T-cell (primary cell): ENCODE data around the gene THAP6. TPM values are rescaled to one million over a fixed set of nuclear protein-coding genes. Genes with fewer than 3 reads are reported as not detected.
"Not testable (repeated sequence)": the region's sequence is repeated elsewhere in the genome, so short reads cannot be mapped to it uniquely, and the experiment has no call there.

Experiments
- ATAC-seq, 4 experiments: fragments of 200-7000 bp in 3 of 4; fragments of 150-1000 bp in 1 of 4; cut with Tn5 transposase; replicated peaks in 1 of 4; 1 replicate in 3 of 4; 2 replicates in 1 of 4; pipeline ENCODE4 v1.10.0; 2021; ENCODE audit warnings: moderate library complexity in 3 of 4, mild to moderate bottlenecking in 2 of 4, moderate number of reproducible peaks in 1 of 4
- CTCF ChIA-PET, 2 donors: fragments of 300-600 bp; sonication (Branson Sonifier 250); formaldehyde crosslinking; loops; one replicate each; lab custom pipeline; 2022; ENCODE audit warnings: antibody characterized with exemption in 2 of 2; lab: Charles Lee
- POLR2A ChIA-PET, 2 donors: fragments of 300-600 bp; sonication (Branson Sonifier 250); formaldehyde crosslinking; loops; one replicate each; lab custom pipeline; 2022; ENCODE audit warnings: antibody characterized with exemption in 2 of 2; lab: Charles Lee
- DNase-seq, 35 experiments: peaks; one replicate each; pipeline versions ENCODE4 v3.0.0 to v3.0.0-alpha.2; 2013 to 2023
- H3K27ac ChIP-seq: one replicate; pipeline ENCODE4 v1.5.1; 2013; ENCODE audit warnings: low read length
- H3K27me3 ChIP-seq, 2 experiments: replicated peaks in 1 of 2; 1 replicate in 1 of 2; 2 replicates in 1 of 2; pipeline versions ENCODE4 v1.6.1 to v1.7.0; 2013; ENCODE audit warnings: low read length in 1 of 2, mixed read lengths in 1 of 2; ENCODE audit not compliant: control insufficient read depth in 2 of 2, insufficient read depth in 2 of 2; ENCODE audit errors: extremely low read depth in 1 of 2
- H3K36me3 ChIP-seq, 2 donors: 1 replicate in 1 of 2; 2 replicates in 1 of 2; pipeline versions ENCODE4 v1.6.1 to v1.7.0; 2013; ENCODE audit warnings: low read length in 1 of 2; ENCODE audit not compliant: control insufficient read depth in 2 of 2, insufficient read depth in 1 of 2; ENCODE audit errors: extremely low read depth in 1 of 2
- H3K4me1 ChIP-seq, 2 experiments: 1 replicate in 1 of 2; 2 replicates in 1 of 2; pipeline versions ENCODE4 v1.6.1 to v1.7.0; 2013; ENCODE audit warnings: low read length in 2 of 2, mixed read lengths in 1 of 2; ENCODE audit not compliant: insufficient read depth in 2 of 2, control insufficient read depth in 1 of 2; ENCODE audit errors: extremely low read depth in 1 of 2
- H3K4me3 ChIP-seq, 2 donors: 1 replicate in 1 of 2; 2 replicates in 1 of 2; pipeline versions ENCODE4 v1.5.1 to v1.7.0; 2013; ENCODE audit warnings: mild to moderate bottlenecking in 2 of 2, low read length in 1 of 2, moderate library complexity in 1 of 2; ENCODE audit not compliant: control insufficient read depth in 1 of 2; ENCODE audit errors: extremely low read depth in 1 of 2
- H3K9me3 ChIP-seq: 2 replicates; pipeline ENCODE4 v1.7.0; 2013
- H3K27ac Mint-ChIP-seq, 2 donors: one replicate each; pipeline ENCODE4 v1.8.0; 2020 to 2021; ENCODE audit warnings: mild to moderate bottlenecking in 2 of 2, mixed read lengths in 2 of 2
- H3K27me3 Mint-ChIP-seq, 2 donors: one replicate each; pipeline ENCODE4 v1.8.0; 2021 to 2022; ENCODE audit warnings: mixed read lengths in 2 of 2
- H3K36me3 Mint-ChIP-seq: one replicate; pipeline ENCODE4 v1.8.0; 2021; ENCODE audit warnings: mixed read lengths
- H3K4me1 Mint-ChIP-seq, 3 donors: one replicate each; pipeline ENCODE4 v1.8.0; 2020 to 2022; ENCODE audit warnings: mixed read lengths in 3 of 3, mild to moderate bottlenecking in 1 of 3
- H3K4me3 Mint-ChIP-seq, 3 donors: one replicate each; pipeline ENCODE4 v1.8.0; 2020 to 2022; ENCODE audit warnings: mild to moderate bottlenecking in 3 of 3, mixed read lengths in 3 of 3, moderate library complexity in 3 of 3
- H3K9me3 Mint-ChIP-seq, 3 donors: one replicate each; pipeline ENCODE4 v1.8.0; 2020 to 2022; ENCODE audit warnings: mixed read lengths in 3 of 3
- WGBS: methylation state at CpG from one replicate; pipeline ENCODE4 v1.1.5; 2013; ENCODE audit warnings: missing lambda C conversion rate; ENCODE audit not compliant: insufficient coverage; 5-methylcytosine and 5-hydroxymethylcytosine counted together
- total RNA-seq, 35 experiments: library from RNA in 6 of 35; stranded (reverse) in 6 of 35; fragments of 120-200 nt in 1 of 35; gene quantifications; one replicate each; pipeline versions ENCODE4 v1.2.1 to v1.2.4 and lab custom pipeline; 2013 to 2026

The THAP6 gene
- total RNA-seq, 5 donors from 2014 or later (not counting 1 experiment from before 2014, with no cell fraction given): 24.4 to 35.5 (median 29.6) TPM

DNA sequence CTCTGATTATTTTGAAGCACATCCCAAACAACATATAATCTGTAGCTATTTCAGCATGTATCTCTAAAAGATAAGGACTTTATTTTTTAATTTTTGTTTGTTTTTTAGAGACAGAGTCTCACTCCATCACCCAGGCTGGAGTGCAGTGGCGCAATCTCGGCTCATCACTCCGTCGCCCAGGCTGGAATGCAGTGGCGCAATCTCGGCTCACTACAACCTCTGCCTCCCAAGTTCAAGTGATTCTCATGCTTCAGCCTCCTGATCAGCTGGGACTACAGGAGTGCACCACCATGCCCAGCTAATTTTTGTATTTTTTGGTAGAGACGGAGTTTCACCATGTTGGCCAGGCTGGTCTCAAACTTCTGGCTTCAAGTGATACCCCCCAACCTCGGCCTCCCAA, 29.9 kb downstream of the THAP6 start:
- peaks cover 3 to 14% of the 10 kb centered on the region in 2 donors for H3K36me3 ChIP-seq
- CTCF ChIA-PET, H3K27me3 ChIP-seq, H3K9me3 ChIP-seq, H3K4me3 ChIP-seq, H3K27me3 Mint-ChIP-seq, H3K4me3 Mint-ChIP-seq, H3K4me1 ChIP-seq, DNase-seq, ATAC-seq, H3K27ac ChIP-seq, H3K4me1 Mint-ChIP-seq, H3K9me3 Mint-ChIP-seq, H3K27ac Mint-ChIP-seq: not testable (repeated sequence)
- POLR2A ChIA-PET: interaction anchor here in 1 of 2 donors (0.6 kb wide), 1 partner anchor 218 kb away, joined by 12 read pairs; no protein-coding TSS in a partner anchor
- WGBS: 93% methylated on average over 7 of the region's 8 CpGs
- H3K36me3 Mint-ChIP-seq: peaks cover 36% of the 10 kb centered on the region

DNA sequence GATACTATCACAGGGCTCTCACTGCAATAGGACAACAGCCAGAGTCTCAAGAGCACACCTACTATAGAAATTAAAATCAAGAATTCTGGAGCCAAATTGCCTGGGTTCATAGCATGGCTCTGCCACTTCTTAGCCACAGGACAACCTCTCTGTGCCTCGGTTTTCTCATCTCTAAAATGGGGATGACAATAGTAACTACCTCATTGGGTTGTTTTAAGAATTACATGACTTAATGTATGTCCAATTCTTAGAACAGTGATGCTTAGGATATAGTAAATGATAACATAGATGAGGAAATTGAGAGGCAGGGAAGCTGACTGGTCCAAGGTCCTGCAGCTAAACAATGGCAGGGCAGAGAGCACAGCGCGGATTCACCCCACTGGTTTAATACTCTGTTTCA, 30.6 kb downstream of the THAP6 start:
- 100% methylated on average over 2 of the region's 3 CpGs for WGBS
- no peak overlapping the region for H3K4me3 ChIP-seq
- no peaks in the 10 kb centered on the region for H3K27me3 ChIP-seq
- no peaks in the 10 kb centered on the region for H3K9me3 ChIP-seq
- H3K27me3 Mint-ChIP-seq: no peaks in the 10 kb centered on the region
- H3K36me3 ChIP-seq: peaks cover 3 to 10% of the 10 kb centered on the region in 2 donors
- POLR2A ChIA-PET: interaction anchor here in 1 of 2 donors (0.5 kb wide), 1 partner anchor 229 kb away, joined by 3 read pairs; no protein-coding TSS in a partner anchor
- H3K27ac Mint-ChIP-seq: no peak overlapping the region
- no peaks in the 10 kb centered on the region for H3K9me3 Mint-ChIP-seq
- DNase-seq (no peak), ATAC-seq (no peak)
- CTCF ChIA-PET: no interaction called here
- peaks cover 33% of the 10 kb centered on the region for H3K36me3 Mint-ChIP-seq
- no peaks in the 10 kb centered on the region for H3K4me1 Mint-ChIP-seq
- H3K27ac ChIP-seq: no peak overlapping the region
- H3K4me3 Mint-ChIP-seq: no peak overlapping the region
- no peaks in the 10 kb centered on the region for H3K4me1 ChIP-seq

DNA sequence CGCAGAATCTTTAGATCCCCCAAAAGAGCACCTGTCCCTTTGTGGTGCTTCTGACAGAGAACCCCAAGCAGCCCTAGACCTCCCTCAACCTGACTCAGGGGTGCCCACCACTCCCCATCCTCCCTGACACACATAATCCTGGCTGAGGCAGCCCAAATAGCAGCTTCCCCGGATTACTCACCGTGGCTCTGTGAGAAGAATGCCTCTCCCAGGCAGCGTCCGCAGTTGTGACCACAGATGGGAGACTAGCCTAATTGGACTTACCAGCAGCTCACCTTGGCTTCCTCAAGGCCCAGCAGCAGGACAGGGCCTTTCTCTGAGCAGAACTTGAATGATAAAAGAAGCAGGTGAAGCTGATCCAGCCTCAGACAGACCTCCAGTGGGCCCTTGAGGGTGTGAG, 31.3 kb downstream of the THAP6 start:
- Mint-ChIP-seq H3K27ac (no peak overlapping the region), H3K9me3 (no peaks in the 10 kb centered on the region), H3K27me3 (no peaks in the 10 kb centered on the region), H3K4me3 (no peak overlapping the region), H3K4me1 (no peaks in the 10 kb centered on the region), H3K36me3 (peaks cover 27% of the 10 kb centered on the region)
- no peak for DNase-seq
- ATAC-seq: no peak
- 92% methylated on average over 5 of the region's 5 CpGs for WGBS
- Histone ChIP-seq H3K27ac (no peak overlapping the region), H3K4me3 (no peak overlapping the region), H3K27me3 (no peaks in the 10 kb centered on the region), H3K9me3 (no peaks in the 10 kb centered on the region), H3K36me3 (peaks cover 3 to 9% of the 10 kb centered on the region in 2 donors), H3K4me1 (no peaks in the 10 kb centered on the region)
- CTCF ChIA-PET: interaction anchor here in 1 of 2 donors (0.7 kb wide), 1 partner anchor 333 kb away, joined by 3 read pairs; no protein-coding TSS in a partner anchor
- POLR2A ChIA-PET: no interaction called here

DNA sequence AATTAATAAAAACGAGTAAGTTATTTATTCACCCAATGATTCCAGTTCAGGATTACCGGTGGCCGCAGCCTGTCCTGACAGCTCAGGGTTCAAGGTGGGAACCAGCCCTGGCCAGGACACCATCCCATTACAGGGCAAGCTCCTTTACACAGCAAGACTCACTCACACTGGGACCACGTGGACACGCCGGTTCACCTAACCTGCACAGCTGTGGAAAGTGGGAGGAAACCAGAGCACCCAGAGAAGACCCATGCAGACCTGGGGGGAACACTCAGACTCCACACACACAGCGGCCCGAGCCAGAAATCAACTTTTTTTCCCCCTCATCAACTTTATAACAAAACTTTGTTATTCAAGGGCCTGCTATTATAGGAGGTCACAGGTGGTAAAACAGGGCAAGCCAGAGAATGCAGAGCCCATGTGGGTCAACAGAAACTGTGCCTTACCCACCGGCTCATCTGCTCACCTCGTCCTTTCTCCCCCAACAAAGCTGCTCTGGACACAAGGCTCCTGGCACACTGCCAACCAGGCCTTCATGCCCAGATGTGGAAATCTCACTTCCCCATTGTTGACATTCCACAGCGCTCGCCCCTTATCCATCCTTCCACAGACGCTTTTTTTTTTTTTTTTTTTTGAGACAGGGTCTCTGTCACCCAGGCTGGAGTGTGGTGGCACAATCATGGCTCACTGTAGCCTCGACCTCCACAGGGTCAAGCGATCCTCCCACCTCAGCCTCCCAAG, 33.5 kb downstream of the THAP6 start:
- H3K27me3 Mint-ChIP-seq: no peaks in the 10 kb centered on the region
- no peak overlapping the region for H3K27ac Mint-ChIP-seq
- ATAC-seq: no peak
- H3K4me3 ChIP-seq: no peak overlapping the region
- no peaks in the 10 kb centered on the region for H3K9me3 Mint-ChIP-seq
- H3K4me1 Mint-ChIP-seq: no peaks in the 10 kb centered on the region
- H3K27me3 ChIP-seq: no peaks in the 10 kb centered on the region
- WGBS: 94% methylated on average over 9 of the region's 15 CpGs
- H3K4me3 Mint-ChIP-seq: no peak overlapping the region
- no peak for DNase-seq
- no peaks in the 10 kb centered on the region for H3K4me1 ChIP-seq
- ChIA-PET CTCF (interaction anchor here (0.6 to 0.7 kb wide), 3 partner anchors 30 to 687 kb away, joined by 3 to 8 read pairs (median 5); no protein-coding TSS in a partner anchor), POLR2A (no interaction called here)
- H3K36me3 Mint-ChIP-seq: peaks cover 12% of the 10 kb centered on the region
- H3K9me3 ChIP-seq: no peaks in the 10 kb centered on the region
- no peak overlapping the region for H3K27ac ChIP-seq
- H3K36me3 ChIP-seq: peaks cover 3% of the 10 kb centered on the region in 2 donors

DNA sequence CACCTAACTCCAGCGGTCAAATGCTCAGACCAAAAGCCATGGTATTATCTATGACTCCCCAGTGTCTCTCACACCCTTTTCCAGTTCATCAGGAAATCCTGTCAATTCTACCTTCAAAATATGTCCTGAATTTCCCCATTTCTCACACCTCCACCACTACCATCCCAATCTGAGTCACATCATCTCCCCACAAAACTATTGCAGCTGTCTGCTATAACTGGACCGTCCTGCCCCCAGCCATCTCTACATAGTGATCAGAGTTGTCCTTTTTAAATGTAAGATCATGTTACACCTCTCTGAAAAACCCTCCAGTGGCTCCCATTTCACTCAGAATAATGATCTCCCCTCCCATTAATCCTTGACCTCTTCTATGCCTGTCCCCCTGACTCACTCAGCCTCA, 34.7 kb downstream of the THAP6 start:
- no peaks in the 10 kb centered on the region for H3K27me3 Mint-ChIP-seq
- no peaks in the 10 kb centered on the region for H3K9me3 Mint-ChIP-seq
- Histone ChIP-seq H3K27me3 (no peaks in the 10 kb centered on the region), H3K4me3 (no peak overlapping the region), H3K27ac (no peak overlapping the region), H3K36me3 (peaks cover 0 to 3% of the 10 kb centered on the region in 2 donors), H3K4me1 (no peaks in the 10 kb centered on the region), H3K9me3 (no peaks in the 10 kb centered on the region)
- H3K4me3 Mint-ChIP-seq: no peak overlapping the region
- WGBS: 79% methylated on average over 2 of the region's 2 CpGs
- H3K27ac Mint-ChIP-seq: no peak overlapping the region
- ATAC-seq (no peak), DNase-seq (no peak)
- H3K36me3 Mint-ChIP-seq: peaks cover 3% of the 10 kb centered on the region
- no peaks in the 10 kb centered on the region for H3K4me1 Mint-ChIP-seq
- ChIA-PET CTCF (no interaction called here), POLR2A (no interaction called here)

DNA sequence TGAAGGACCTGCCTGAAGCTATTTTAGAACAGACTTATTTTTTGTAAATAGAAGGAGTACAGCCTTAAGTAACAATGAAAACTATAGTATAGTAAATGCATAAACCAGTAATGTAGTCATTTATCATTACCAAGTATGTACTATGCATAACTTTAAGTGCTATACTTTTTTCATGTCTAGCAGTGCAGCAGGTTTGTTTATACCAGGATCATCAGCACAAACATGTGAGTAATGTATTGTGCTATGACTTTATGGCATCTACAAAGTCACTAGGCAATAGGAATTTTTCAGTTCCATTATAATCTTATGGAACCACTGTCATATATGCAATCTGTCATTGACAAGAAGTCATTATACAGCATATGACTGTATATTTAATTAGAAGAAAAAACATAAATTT, 38.2 kb downstream of the THAP6 start:
- Mint-ChIP-seq H3K9me3 (no peaks in the 10 kb centered on the region), H3K4me3 (no peak overlapping the region), H3K27ac (no peak overlapping the region), H3K4me1 (peaks cover 0 to 5% (median 0%) of the 10 kb centered on the region in 3 donors), H3K27me3 (peaks cover 5 to 9% of the 10 kb centered on the region in 2 donors), H3K36me3 (no peaks in the 10 kb centered on the region)
- DNase-seq (no peak), ATAC-seq (no peak)
- no peaks in the 10 kb centered on the region for H3K27me3 ChIP-seq
- H3K36me3 ChIP-seq: no peaks in the 10 kb centered on the region
- POLR2A ChIA-PET: no interaction called here
- no peak overlapping the region for H3K27ac ChIP-seq
- no peaks in the 10 kb centered on the region for H3K4me1 ChIP-seq
- CTCF ChIA-PET: interaction anchor here in 1 of 2 donors (0.7 kb wide), 1 partner anchor 157 kb away, joined by 3 read pairs; no protein-coding TSS in a partner anchor
- no peaks in the 10 kb centered on the region for H3K9me3 ChIP-seq
- no peak overlapping the region for H3K4me3 ChIP-seq
